IMR-90 (cell line): ENCODE measurements around the gene MAPKAPK5. TPM values are rescaled to one million over a fixed set of nuclear protein-coding genes. Genes with fewer than 3 reads are reported as not detected.

Source experiments
- ATAC-seq: fragments of 200-7000 bp; cut with Tn5 transposase; 2 replicates; pipeline ENCODE4 v1.9.1; 2020; ENCODE audit warnings: low read depth, mild to moderate bottlenecking, moderate library complexity
- BruUV-seq: library from RNA; stranded (reverse); fragments of 400-500 nt; replicated peaks from 2 replicates; lab custom pipeline; 2021; lab: Mats Ljungman, UMichigan
- CTCF ChIA-PET: fragments of 300-600 bp; formaldehyde crosslinking; extraction: SDS; loops from one replicate; lab custom pipeline; 2021; ENCODE audit warnings: antibody characterized with exemption; lab: Yijun Ruan, JAX
- POLR2A ChIA-PET: fragments of 300-600 bp; sonication (Branson Sonifier 250); formaldehyde crosslinking; loops from one replicate; lab custom pipeline; 2022; ENCODE audit warnings: antibody characterized with exemption; ENCODE audit not compliant: unreplicated experiment; lab: Charles Lee
- DNase-seq: peaks from one replicate; pipeline ENCODE4 v3.0.0; 2013
- H2AFZ ChIP-seq: replicated peaks from 2 replicates; pipeline ENCODE3; 2013; ENCODE audit warnings: low read length, mild to moderate bottlenecking; ENCODE audit not compliant: poor library complexity
- H2AK5ac ChIP-seq: 2 replicates; pipeline ENCODE4 v1.6.1; 2013; ENCODE audit warnings: low read depth, low read length, inconsistent platforms
- H2AK9ac ChIP-seq: replicated peaks from 2 replicates; pipeline ENCODE3; 2013; ENCODE audit warnings: mild to moderate bottlenecking, low read depth, low read length, moderate library complexity; ENCODE audit not compliant: poor library complexity
- H2BK120ac ChIP-seq: 2 replicates; pipeline ENCODE4 v1.6.1; 2013; ENCODE audit warnings: low read depth, low read length, inconsistent platforms
- H2BK15ac ChIP-seq: 3 replicates; pipeline ENCODE4 v1.6.1; 2013; ENCODE audit warnings: low read depth, low read length, inconsistent platforms
- H2BK20ac ChIP-seq: 2 replicates; pipeline ENCODE4 v1.6.1; 2013; ENCODE audit warnings: low read depth, mild to moderate bottlenecking, inconsistent platforms, low read length, moderate library complexity
- H2BK5ac ChIP-seq: 2 replicates; pipeline ENCODE4 v1.6.1; 2013; ENCODE audit warnings: mild to moderate bottlenecking, low read depth, low read length, inconsistent platforms; ENCODE audit not compliant: poor library complexity, severe bottlenecking
- H3K14ac ChIP-seq: replicated peaks from 2 replicates; pipeline ENCODE4 v1.6.1; 2013; ENCODE audit warnings: low read depth, low read length, inconsistent platforms
- H3K18ac ChIP-seq: 2 replicates; pipeline ENCODE4 v1.6.1; 2013; ENCODE audit warnings: low read depth, low read length, control low read depth
- H3K23ac ChIP-seq: 2 replicates; pipeline ENCODE4 v1.6.1; 2013; ENCODE audit warnings: low read depth, low read length, inconsistent platforms
- H3K27ac ChIP-seq: 2 replicates; pipeline ENCODE4 v1.5.1; 2013; ENCODE audit warnings: mild to moderate bottlenecking, control low read depth, low read length; ENCODE audit not compliant: insufficient read depth
- H3K27me3 ChIP-seq: 2 replicates; pipeline ENCODE4 v1.6.1; 2013; ENCODE audit warnings: low read length; ENCODE audit not compliant: control insufficient read depth, insufficient read depth
- H3K36me3 ChIP-seq: 2 replicates; pipeline ENCODE4 v1.6.1; 2013; ENCODE audit warnings: low read length, mixed read lengths; ENCODE audit not compliant: control insufficient read depth, insufficient read depth
- H3K4ac ChIP-seq: 2 replicates; pipeline ENCODE4 v1.6.1; 2013; ENCODE audit warnings: low read depth, low read length, inconsistent platforms
- H3K4me1 ChIP-seq: 2 replicates; pipeline ENCODE4 v1.6.1; 2013; ENCODE audit warnings: low read length, mixed read lengths; ENCODE audit not compliant: control insufficient read depth, insufficient read depth
- H3K4me2 ChIP-seq: 2 replicates; pipeline ENCODE4 v1.6.1; 2013; ENCODE audit warnings: low read depth, mild to moderate bottlenecking, control low read depth, low read length, moderate library complexity
- H3K4me3 ChIP-seq: 2 replicates; pipeline ENCODE4 v1.5.1; 2013; ENCODE audit warnings: low read depth, mild to moderate bottlenecking, control low read depth, low read length, moderate library complexity; ENCODE audit not compliant: insufficient read depth
- H3K56ac ChIP-seq: 2 replicates; pipeline ENCODE4 v1.6.1; 2013; ENCODE audit warnings: low read length, inconsistent platforms; ENCODE audit not compliant: insufficient read depth; ENCODE audit errors: extremely low read depth
- H3K79me1 ChIP-seq, 2 experiments: 2 replicates each; pipeline ENCODE4 v1.6.1; 2013; ENCODE audit warnings: low read length in 2 of 2, inconsistent platforms in 1 of 2, low read depth in 1 of 2
- H3K9ac ChIP-seq: 2 replicates; pipeline ENCODE4 v1.6.1; 2013; ENCODE audit warnings: low read depth, low read length, control low read depth
- H3K9me1 ChIP-seq: 2 replicates; pipeline ENCODE4 v1.6.1; 2013; ENCODE audit warnings: low read length, inconsistent platforms; ENCODE audit not compliant: insufficient read depth
- H3K9me3 ChIP-seq: 2 replicates; pipeline ENCODE4 v1.6.1; 2013; ENCODE audit warnings: low read length; ENCODE audit not compliant: control insufficient read depth, insufficient read depth
- H4K20me1 ChIP-seq: 2 replicates; pipeline ENCODE4 v1.6.1; 2013; ENCODE audit warnings: low read length, inconsistent platforms; ENCODE audit not compliant: insufficient read depth
- H4K5ac ChIP-seq: 2 replicates; pipeline ENCODE4 v1.6.1; 2013; ENCODE audit warnings: mild to moderate bottlenecking, low read depth, low read length, control low read depth
- H4K8ac ChIP-seq, 2 experiments: 2 replicates each; pipeline ENCODE4 v1.6.1; 2013; ENCODE audit warnings: low read depth in 2 of 2, low read length in 2 of 2, control low read depth in 1 of 2, inconsistent platforms in 1 of 2
- H4K91ac ChIP-seq: 2 replicates; pipeline ENCODE4 v1.6.1; 2013; ENCODE audit warnings: low read depth, low read length, inconsistent platforms; ENCODE audit not compliant: insufficient read depth
- CEBPB ChIP-seq: IDR thresholded peaks from 2 replicates; pipeline ENCODE4 v1.6.1; 2012; ENCODE audit warnings: low read depth, low read length, improper control_type of control experiment
- CHD1 ChIP-seq: IDR thresholded peaks from 2 replicates; pipeline ENCODE4 v1.6.1; 2012; ENCODE audit warnings: low read depth, low read length, improper control_type of control experiment
- ELK1 ChIP-seq: fragments of 150-350 bp; IDR thresholded peaks from 2 replicates; pipeline ENCODE4 v1.6.1; 2016; ENCODE audit warnings: low read depth, mild to moderate bottlenecking, low read length, moderate library complexity, borderline replicate concordance
- MAFK ChIP-seq: IDR thresholded peaks from 2 replicates; pipeline ENCODE4 v1.6.1; 2012; ENCODE audit warnings: low read depth, low read length, improper control_type of control experiment
- MAZ ChIP-seq: IDR thresholded peaks from 2 replicates; pipeline ENCODE4 v1.6.1; 2012; ENCODE audit warnings: low read depth, mild to moderate bottlenecking, low read length, improper control_type of control experiment, moderate library complexity, borderline replicate concordance
- MXI1 ChIP-seq: IDR thresholded peaks from 2 replicates; pipeline ENCODE4 v1.6.1; 2012; ENCODE audit warnings: low read depth, mild to moderate bottlenecking, low read length, moderate library complexity, borderline replicate concordance
- NFE2L2 ChIP-seq: fragments of 150-350 bp; IDR thresholded peaks from 2 replicates; pipeline ENCODE4 v1.6.1; 2016; ENCODE audit warnings: low read depth, mild to moderate bottlenecking, low read length
- POLR2A ChIP-seq: IDR thresholded peaks from 2 replicates; pipeline ENCODE4 v1.6.1; 2012; ENCODE audit warnings: mild to moderate bottlenecking, low read depth, low read length
- RAD21 ChIP-seq: IDR thresholded peaks from 2 replicates; pipeline ENCODE4 v1.6.1; 2012; ENCODE audit warnings: low read length, improper control_type of control experiment
- RCOR1 ChIP-seq: IDR thresholded peaks from 2 replicates; pipeline ENCODE4 v1.6.1; 2012; ENCODE audit warnings: mild to moderate bottlenecking, low read length, improper control_type of control experiment; ENCODE audit not compliant: insufficient replicate concordance
- RFX5 ChIP-seq: IDR thresholded peaks from 2 replicates; pipeline ENCODE4 v1.8.0; 2012; ENCODE audit warnings: low read depth, mild to moderate bottlenecking, low read length, moderate library complexity
- SMC3 ChIP-seq: fragments of 150-350 bp; IDR thresholded peaks from 2 replicates; pipeline ENCODE4 v1.6.1; 2016; ENCODE audit warnings: low read depth, mild to moderate bottlenecking, antibody characterized with exemption, low read length, moderate library complexity
- WGBS, 2 experiments: methylation state at CpG; one replicate each; pipeline versions ENCODE4 v1.1.5 to v1.1.7; 2013; ENCODE audit warnings: missing lambda C conversion rate in 2 of 2; ENCODE audit not compliant: insufficient read length in 1 of 2; ENCODE audit errors: extremely low coverage in 2 of 2; 5-methylcytosine and 5-hydroxymethylcytosine counted together
- dilution Hi-C: fragments of 300-500 bp; cut with HindIII; formaldehyde crosslinking; loops from one replicate; pipeline ENCODE4 v1.14.3; 2018; ENCODE audit warnings: low sequenced_read_pairs; ENCODE audit not compliant: unreplicated experiment
- in situ Hi-C: fragments of 300-500 bp; cut with MboI; formaldehyde crosslinking; loops from 3 replicates; pipeline ENCODE4 v1.14.3; 2019; ENCODE audit warnings: low sequenced_read_pairs, inconsistent platforms, mixed read lengths
- intact Hi-C: fragments of 100-400 bp; cut with micrococcal nuclease; formaldehyde crosslinking; loops from 2 replicates; pipeline ENCODE4 v1.10.0; 2022
- polyA plus RNA-seq, 3 experiments: library from polyadenylated mRNA; depleted of rRNA; stranded (reverse); fragments of >200 nt; gene quantifications; 2 replicates each; pipeline ENCODE4 v1.2.3, GENCODE V29; 2012; ENCODE audit warnings: low replicate concordance in 1 of 3
- total RNA-seq: library from RNA; depleted of rRNA; stranded (reverse); fragments of >200 nt; gene quantifications from 2 replicates; pipeline ENCODE4 v1.2.3, GENCODE V29; 2012
- TF ChIP-seq, protein P1 (sequence below): fragments of 150-350 bp; IDR thresholded peaks from 2 replicates; pipeline ENCODE4 v1.6.1; 2017; ENCODE audit warnings: mild to moderate bottlenecking, antibody characterized with exemption, low read length, low read depth
- TF ChIP-seq, protein P2 (sequence below): conservative IDR thresholded peaks from 2 replicates; pipeline ENCODE4 v1.5.1; 2012; ENCODE audit warnings: mild to moderate bottlenecking, low read depth, low read length, improper control_type of control experiment

The MAPKAPK5 gene
- total and polyA plus RNA-seq, 2 of the 4 experiments (the other 2 are of a cell fraction) = 35.0 to 44.6 TPM

- intact Hi-C loops (loop anchor here (1.0 to 5.0 kb wide), 3 partner anchors 46 to 126 kb away; partner anchors contain the start of genes ACAD10, ALDH2 and BRAP), in situ Hi-C loops (loop anchor here (5.0 kb wide), 1 partner anchor 56 kb away; no protein-coding TSS in a partner anchor), dilution Hi-C loops (no loop called here)
- Histone ChIP-seq H2BK15ac (no peak overlapping the region), H3K4me3 (no peak overlapping the region), H4K5ac (no peak overlapping the region), H3K18ac (no peak overlapping the region), H3K36me3 (peaks cover 17% of the 10 kb centered on the region), H3K27me3 (peaks cover 6% of the 10 kb centered on the region; the same call in 1 of the 2 replicates), H2AK5ac (no peak overlapping the region), H3K27ac (no peak overlapping the region), H4K91ac (no peak overlapping the region), H2BK5ac (no peak overlapping the region), H3K4me2 (no peak overlapping the region), H3K14ac (no peak overlapping the region), H3K23ac (no peak overlapping the region), H3K9me1 (no peaks in the 10 kb centered on the region), H3K4me1 (no peaks in the 10 kb centered on the region), H3K79me1 (no peaks in the 10 kb centered on the region), H3K9me3 (no peaks in the 10 kb centered on the region), H2AK9ac (peak overlapping the region; percentile 4), H2BK120ac (no peak overlapping the region), H3K4ac (no peak overlapping the region), H4K8ac (no peak overlapping the region), H2AFZ (peak overlapping the region; percentile 12), H4K20me1 (no peaks in the 10 kb centered on the region), H2BK20ac (no peak overlapping the region), H3K9ac (no peak overlapping the region), H3K56ac (no peak overlapping the region)
- ATAC-seq (peak; percentile 100), DNase-seq (peak; percentile 80)
- 0% methylated on average over 1 of the region's 13 CpGs; no CpG with 5 or more reads in 1 of the 2 experiments for WGBS, 2 experiments
- BruUV-seq = no TSS peak
- ChIA-PET CTCF (interaction anchor here (0.5 to 1.5 kb wide), 7 partner anchors 13 to 509 kb away, joined by 3 to 17 read pairs (median 3); no protein-coding TSS in a partner anchor), POLR2A (no interaction called here)
- TF ChIP-seq MAFK = no peak
- TF ChIP-seq ELK1 = no peak
- no peak for TF ChIP-seq CEBPB
- TF ChIP-seq RCOR1 = no peak
- TF ChIP-seq, protein P1, sequence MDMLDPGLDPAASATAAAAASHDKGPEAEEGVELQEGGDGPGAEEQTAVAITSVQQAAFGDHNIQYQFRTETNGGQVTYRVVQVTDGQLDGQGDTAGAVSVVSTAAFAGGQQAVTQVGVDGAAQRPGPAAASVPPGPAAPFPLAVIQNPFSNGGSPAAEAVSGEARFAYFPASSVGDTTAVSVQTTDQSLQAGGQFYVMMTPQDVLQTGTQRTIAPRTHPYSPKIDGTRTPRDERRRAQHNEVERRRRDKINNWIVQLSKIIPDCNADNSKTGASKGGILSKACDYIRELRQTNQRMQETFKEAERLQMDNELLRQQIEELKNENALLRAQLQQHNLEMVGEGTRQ = no peak
- TF ChIP-seq RFX5 = no peak
- TF ChIP-seq, protein P2, sequence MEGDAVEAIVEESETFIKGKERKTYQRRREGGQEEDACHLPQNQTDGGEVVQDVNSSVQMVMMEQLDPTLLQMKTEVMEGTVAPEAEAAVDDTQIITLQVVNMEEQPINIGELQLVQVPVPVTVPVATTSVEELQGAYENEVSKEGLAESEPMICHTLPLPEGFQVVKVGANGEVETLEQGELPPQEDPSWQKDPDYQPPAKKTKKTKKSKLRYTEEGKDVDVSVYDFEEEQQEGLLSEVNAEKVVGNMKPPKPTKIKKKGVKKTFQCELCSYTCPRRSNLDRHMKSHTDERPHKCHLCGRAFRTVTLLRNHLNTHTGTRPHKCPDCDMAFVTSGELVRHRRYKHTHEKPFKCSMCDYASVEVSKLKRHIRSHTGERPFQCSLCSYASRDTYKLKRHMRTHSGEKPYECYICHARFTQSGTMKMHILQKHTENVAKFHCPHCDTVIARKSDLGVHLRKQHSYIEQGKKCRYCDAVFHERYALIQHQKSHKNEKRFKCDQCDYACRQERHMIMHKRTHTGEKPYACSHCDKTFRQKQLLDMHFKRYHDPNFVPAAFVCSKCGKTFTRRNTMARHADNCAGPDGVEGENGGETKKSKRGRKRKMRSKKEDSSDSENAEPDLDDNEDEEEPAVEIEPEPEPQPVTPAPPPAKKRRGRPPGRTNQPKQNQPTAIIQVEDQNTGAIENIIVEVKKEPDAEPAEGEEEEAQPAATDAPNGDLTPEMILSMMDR = peak; percentile 89
- TF ChIP-seq CHD1 = no peak
- no peak for TF ChIP-seq MXI1
- no peak for TF ChIP-seq NFE2L2
- no peak for TF ChIP-seq POLR2A
- peak; percentile 39; the same call in 1 of the 2 replicates for TF ChIP-seq MAZ
- TF ChIP-seq RAD21 = peak; percentile 85
- peak; percentile 87 for TF ChIP-seq SMC3
Measured at GRCh38 chr12:111812881-111813741, 28.9 kb upstream of the MAPKAPK5 start.
